ENCODE measurements around the gene NXN.
"Not testable (repeated sequence)": the region's sequence is repeated elsewhere in the genome, so short reads cannot be mapped to it uniquely, and the experiment has no call there.

NXN gene

GRCh38 chr17:859061-859823 is 120.3 kb downstream of the NXN start:
- no peak for DNase-seq

DNA sequence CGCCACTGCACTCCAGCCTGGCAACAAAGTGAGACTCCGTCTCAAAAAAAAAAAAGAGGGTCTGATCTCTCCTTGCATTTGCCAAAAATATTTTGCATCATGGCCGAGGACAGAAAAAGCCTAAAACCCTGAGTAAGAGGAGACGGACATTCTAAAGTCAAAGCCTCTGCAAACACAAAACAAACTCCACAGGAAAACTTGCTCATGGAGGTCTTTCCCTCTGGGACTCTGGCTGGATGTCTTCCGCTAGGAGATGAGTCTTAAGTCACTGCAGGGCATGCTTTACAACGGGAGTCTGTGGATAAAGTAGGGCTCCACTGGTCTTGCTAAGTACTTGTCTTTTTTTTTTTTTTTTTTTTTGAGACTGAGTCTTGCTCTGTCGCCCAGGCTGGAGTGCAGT is 123.4 kb downstream of the NXN start:
- DNase-seq = no peak

DNA sequence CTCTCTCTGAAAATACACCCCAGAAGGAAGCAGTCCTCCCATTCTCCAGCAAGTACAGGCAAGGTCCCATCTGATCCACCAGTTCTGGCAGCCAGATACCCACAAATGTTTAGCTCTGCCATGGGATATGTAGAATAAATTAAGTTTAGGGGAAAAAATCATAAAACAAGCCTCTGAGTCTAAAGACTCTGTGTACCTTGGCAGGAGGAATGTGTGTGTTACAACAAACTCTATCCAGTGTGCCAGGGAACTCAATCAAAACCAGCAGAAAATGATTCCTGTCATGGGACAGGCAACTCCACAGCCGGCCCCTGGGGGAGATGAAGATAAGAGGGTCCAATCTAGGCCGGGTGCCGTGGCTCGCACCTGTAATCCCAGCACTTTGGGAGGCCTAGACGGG is 124.0 kb downstream of the NXN start:
- DNase-seq = no peak

DNA sequence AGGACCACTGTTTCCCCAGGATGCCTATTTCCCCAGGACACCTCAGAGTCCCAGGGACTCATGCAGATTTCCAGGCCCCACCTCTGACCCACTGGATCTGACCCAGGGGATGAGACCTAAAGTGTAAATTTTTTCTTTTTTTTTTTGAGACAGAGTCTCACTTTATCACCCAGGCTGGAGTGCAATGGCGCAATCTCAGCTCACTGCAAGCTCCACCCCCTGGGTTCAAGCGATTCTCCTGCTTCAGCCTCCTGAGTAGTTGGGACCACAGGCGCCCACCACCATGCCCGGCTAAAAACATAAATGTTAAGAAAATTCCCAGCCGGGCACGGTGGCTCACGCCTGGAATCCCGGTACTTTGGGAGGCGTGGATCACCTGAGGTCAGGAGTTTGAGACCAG is 126.7 kb downstream of the NXN start:
- not testable (repeated sequence) for DNase-seq

DNA sequence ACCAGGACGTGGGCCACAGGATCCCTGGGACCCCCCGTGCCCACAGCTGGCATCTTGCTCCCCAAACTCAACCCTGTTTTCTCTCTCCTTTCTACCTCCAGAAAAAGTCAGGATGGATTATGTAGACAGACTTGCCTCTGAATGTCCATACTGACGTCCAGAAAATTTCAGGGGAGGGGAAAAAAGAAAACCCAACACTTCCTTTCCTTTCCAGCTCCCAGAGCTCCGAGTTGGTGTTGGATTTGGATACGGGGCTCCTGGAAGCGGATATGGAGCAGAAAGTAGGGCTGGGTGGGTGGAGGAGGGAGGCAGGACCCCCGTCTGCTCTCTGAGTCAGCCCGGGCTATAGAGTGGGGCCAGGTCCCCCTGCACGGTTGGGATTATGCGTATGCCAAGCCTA is 127.2 kb downstream of the NXN start:
- no peak for DNase-seq

DNA sequence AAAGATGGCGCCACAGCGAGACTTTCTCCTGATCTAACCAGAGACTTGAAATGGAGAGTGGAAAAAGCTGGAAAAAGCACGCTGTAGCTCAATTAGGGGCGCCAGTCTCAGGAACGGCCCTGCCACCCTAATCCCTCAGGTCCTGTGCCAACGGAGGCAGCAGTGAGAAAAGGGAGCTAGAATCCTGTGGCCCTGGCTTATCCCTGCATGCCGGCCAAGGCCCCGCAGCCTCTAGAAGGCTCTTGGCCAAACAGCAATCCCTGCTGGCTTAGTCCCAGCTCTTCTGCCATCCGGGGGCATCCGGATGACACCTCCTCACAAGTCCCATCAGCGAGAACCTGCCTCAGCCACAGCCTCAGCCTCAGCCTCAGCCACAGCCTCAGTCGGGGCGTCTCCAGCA is 127.7 kb downstream of the NXN start:
- no peak for DNase-seq

- no peak for DNase-seq
Measured at GRCh38 chr17:850851-851763, 128.5 kb downstream of the NXN start.

DNA sequence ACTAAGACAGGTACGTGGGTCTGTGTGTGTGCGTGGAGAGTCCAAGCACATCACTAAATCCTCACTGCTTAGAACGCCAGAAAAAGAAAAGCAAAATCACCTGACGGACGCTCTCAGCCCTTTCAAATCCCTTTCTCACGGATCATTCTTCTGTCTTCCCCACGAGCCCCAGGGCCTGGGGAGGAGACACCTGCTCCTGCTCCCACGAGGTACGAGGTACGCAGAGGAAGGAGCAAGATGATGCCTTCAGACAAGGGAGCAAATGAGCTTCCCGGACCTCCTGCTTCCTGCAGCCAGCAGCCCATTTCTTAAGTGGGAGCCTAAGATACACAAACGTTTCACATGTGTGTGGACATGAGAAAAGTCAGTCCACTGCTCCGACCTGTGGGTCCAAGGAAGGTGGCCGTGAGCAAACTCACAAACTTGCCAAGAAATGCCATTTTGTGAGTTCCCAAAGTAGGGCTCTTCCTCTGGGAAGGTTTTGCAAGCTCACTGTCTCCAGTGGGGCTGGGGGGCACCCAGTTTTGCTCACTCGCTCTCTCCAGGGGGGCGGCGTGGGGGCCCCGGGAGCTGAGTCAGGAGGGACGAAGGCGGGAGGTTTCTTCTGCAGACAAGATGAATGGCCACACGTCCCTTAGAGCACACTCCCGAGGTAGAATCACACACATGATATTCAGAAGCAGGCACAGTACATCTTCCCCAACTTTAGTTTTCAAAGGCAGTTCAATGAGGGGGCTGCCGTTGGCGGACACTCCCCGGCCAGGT is 129.3 kb downstream of the NXN start:
- DNase-seq = no peak

- DNase-seq = no peak
Measured at GRCh38 chr17:848402-848801, 131.2 kb downstream of the NXN start.

DNA sequence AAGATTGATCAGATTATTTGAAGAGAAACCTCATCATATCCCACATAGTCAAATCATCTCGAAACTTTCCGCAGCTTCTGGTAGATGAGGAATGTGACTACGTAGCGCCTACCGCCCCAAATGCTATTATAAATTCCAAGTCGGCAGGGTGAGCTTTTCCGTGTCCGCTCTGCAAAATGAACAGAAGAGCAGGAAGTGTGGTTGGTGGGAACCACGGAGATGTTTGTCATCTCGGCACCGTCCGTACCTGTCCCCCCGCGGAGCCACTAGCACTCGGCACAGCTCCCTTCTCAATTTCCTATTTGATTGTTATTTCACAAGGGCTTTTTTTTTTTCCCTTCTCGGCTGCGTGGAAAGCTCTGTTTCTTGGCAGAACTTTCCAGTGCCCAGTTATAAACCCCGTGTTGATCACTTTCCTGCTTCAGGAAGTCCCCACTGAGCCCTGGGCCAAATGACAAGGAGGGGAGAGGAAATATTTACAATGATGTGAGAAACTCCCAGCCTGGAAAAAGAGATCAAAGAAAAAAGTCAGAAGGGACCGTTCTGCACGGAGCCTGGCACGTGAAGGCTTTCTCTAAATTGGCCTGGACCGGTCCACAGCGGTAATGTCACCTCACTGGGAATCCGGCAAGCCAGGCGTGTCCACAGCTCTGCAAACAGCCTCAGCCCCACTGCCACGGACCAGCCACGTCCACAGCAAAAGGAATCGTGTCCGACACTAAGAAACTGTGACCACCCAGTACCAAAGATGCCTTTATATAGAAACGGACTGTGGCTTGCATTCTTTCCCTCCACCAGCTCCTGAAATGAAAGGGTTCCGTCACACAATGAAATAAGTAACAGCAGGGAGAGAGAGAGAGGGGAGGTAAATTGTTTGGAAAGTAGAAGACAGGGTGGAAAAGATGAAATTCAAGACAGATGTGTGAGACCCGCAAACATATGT is 132.4 kb downstream of the NXN start:
- no peak for DNase-seq

GRCh38 chr17:841313-841712 is 138.3 kb downstream of the NXN start:
- DNase-seq = no peak

GRCh38 chr17:838486-838885 is 141.1 kb downstream of the NXN start:
- DNase-seq = no peak

GRCh38 chr17:836151-836550 is 143.4 kb downstream of the NXN start:
- no peak for DNase-seq

GRCh38 chr17:835721-836120 is 143.9 kb downstream of the NXN start:
- DNase-seq = not testable (repeated sequence)

DNA sequence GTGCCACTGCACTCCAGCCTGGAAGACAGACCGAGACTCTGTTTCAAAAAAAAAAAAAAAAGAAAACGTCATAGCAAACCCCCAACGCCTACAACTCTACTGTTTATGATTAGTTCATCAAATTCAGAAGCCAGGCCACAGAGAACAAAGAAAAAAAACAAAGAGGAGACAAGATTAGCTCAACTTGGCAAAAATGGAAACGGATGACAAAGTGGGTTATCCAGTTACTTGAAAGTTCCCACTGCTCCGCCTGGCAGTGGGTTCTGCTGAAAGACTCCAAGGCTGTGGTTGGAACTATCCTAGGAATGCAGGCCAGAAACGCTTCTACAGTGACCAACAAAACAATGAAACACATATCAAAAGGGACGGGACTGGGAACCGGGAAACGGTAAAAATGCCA is 144.3 kb downstream of the NXN start:
- no peak for DNase-seq

GRCh38 chr17:834136-834535 is 145.4 kb downstream of the NXN start:
- DNase-seq = no peak

- DNase-seq = no peak
Measured at GRCh38 chr17:830950-831349, 148.6 kb downstream of the NXN start.

- no peak for DNase-seq
Measured at GRCh38 chr17:830381-830780, 149.2 kb downstream of the NXN start.

DNA sequence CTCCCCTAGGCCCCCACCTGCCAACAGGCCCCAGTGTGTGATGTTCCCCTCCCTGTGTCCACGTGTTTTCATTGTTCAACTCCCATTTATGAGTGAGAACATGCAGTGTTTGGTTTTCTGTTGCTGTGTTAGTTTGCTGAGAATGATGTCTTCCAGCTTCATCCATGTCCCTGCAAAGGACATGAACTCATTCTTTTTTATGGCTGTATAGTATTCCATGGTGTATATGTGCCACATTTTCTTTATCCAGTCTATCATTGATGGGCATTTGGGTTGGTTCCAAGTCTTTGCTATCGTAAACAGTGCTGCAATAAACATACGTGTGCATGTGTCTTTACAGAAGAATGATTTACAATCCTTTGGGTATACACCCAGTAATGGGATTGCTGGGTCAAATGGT is 150.0 kb downstream of the NXN start:
- not testable (repeated sequence) for DNase-seq

- no peak for DNase-seq
Measured at GRCh38 chr17:828761-829160, 150.8 kb downstream of the NXN start.

- no peak for DNase-seq
Measured at GRCh38 chr17:826778-827177, 152.8 kb downstream of the NXN start.

- DNase-seq = no peak
Measured at GRCh38 chr17:825216-825615, 154.4 kb downstream of the NXN start.

Data from T-helper 1 cell (primary cell).